Urothelium cell line (cell line): ENCODE results near the gene COX20.

ENCODE experiments used
- DNase-seq: peaks from one replicate; pipeline ENCODE4 v3.0.0; 2011; ENCODE audit warnings: low spot score, mixed read lengths
- FAIRE-seq: peaks from 2 replicates; lab custom pipeline; 2011; peaks lifted over from hg19 to GRCh38; lab: Jason Lieb, UNC

Gene COX20

GRCh38 chr1:244869950-244870349 is 34.5 kb downstream of the COX20 start:
- no peak for DNase-seq
- no peak for FAIRE-seq

- no peak for DNase-seq
- no peak for FAIRE-seq
These were observed 39.6 kb downstream of the COX20 start for GRCh38 chr1:244874974-244875579.

GRCh38 chr1:244876228-244876910 is 40.9 kb downstream of the COX20 start:
- no peak for DNase-seq
- FAIRE-seq, result no peak

GRCh38 chr1:244878681-244879080 is 43.2 kb downstream of the COX20 start:
- DNase-seq (no peak), FAIRE-seq (no peak)

- DNase-seq, result no peak
These were observed 46.3 kb downstream of the COX20 start for GRCh38 chr1:244881552-244882280.

GRCh38 chr1:244887281-244887680 is 51.8 kb downstream of the COX20 start:
- FAIRE-seq (no peak), DNase-seq (no peak)

More at GRCh38 chr1:244881552-244882280, 46.3 kb downstream of the COX20 start:
- FAIRE-seq, result no peak

GRCh38 chr1:244893836-244894235 is 58.4 kb downstream of the COX20 start:
- DNase-seq, result no peak
- FAIRE-seq, result no peak
